ENCODE measurements around the gene REPIN1. TPM values are rescaled to one million over a fixed set of nuclear protein-coding genes. Genes with fewer than 3 reads are reported as not detected.
A peak's percentile ranks its signal among the peaks of the same experiment; 100 is the strongest.

Gene REPIN1
- total RNA-seq, 1 experiment from 2014 or later = 106 TPM

DNA sequence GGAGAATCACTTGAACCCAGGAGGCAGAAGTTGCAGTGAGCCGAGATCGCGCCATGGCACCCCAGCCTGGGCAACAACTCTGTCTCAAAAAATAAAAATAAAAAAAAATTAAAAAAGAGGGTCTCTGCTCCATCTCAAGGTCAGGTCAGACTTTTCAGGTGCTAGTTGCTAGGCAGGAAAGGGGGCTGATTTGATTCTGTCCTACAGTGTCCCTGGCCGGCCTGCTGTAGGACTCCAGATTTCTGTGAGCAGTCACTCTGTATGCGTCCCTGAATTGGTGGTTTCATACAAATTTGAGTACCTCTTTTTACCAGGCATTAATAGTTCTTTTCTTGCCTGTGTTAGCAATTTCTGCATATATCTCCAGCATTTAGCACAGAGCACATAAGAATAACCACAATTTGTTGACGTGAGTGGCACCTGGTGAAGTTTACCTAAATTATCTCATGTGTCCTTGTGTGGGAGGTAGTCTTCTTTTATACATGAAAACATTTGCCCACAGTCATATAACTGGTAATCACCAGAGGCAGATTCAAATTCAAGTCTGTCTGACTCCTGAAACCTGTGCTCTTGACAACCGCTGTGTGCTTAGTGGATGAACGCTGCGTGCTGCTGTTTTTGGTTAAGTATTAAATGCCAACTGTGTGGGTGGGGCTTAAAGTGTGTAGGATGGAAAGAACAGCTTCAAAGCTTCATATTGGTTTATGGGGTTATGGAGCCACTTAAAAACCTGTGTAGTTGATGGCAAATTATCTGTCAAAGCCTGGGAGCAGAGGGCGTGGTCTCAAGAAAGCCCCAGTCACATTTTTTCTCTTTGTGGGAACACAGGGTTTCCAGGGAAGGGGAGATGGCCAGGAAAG is 7.3 kb downstream of the REPIN1 start:
- Histone ChIP-seq H3K27ac (ENCODE audit: insufficient read length, low read depth, low read length) (no peak overlapping the region), H2BK15ac (ENCODE audit: low read depth, low read length) (no peak overlapping the region), H2BK5ac (ENCODE audit: insufficient read length, low read length) (no peak overlapping the region), H3K4me2 (ENCODE audit: insufficient read depth, insufficient read length, low read length) (no peak overlapping the region), H3K9ac (ENCODE audit: extremely low read depth, insufficient read length, low read length) (no peak overlapping the region), H4K91ac (ENCODE audit: insufficient read length, low read depth, low read length) (no peak overlapping the region), H3T11ph (ENCODE audit: low read length) (no peak overlapping the region), H3K14ac (ENCODE audit: insufficient read depth, low read length) (no peak overlapping the region), H4K5ac (ENCODE audit: insufficient read length, low read depth, low read length) (no peak overlapping the region), H3K27me3 (ENCODE audit: insufficient read depth, low read length) (no peaks in the 10 kb centered on the region), H3K4me1 (ENCODE audit: insufficient read depth, low read length) (peaks cover 12% of the 10 kb centered on the region; the same call in 1 of the 2 replicates), H3K23ac (ENCODE audit: insufficient read length, low read depth, low read length) (no peak overlapping the region), H2BK20ac (ENCODE audit: low read depth, low read length, poor library complexity, severe bottlenecking) (no peak overlapping the region), H4K8ac (replicated peaks; ENCODE audit: insufficient read length, low read depth, low read length) (no peak overlapping the region), H3K79me1 (ENCODE audit: insufficient read depth, low read depth, low read length, poor library complexity, severe bottlenecking) (no peaks in the 10 kb centered on the region), H3K18ac (ENCODE audit: insufficient read length, low read depth, low read length) (no peak overlapping the region), H2BK120ac (ENCODE audit: low read depth, low read length, poor library complexity, severe bottlenecking) (no peak overlapping the region), H3K23me2 (ENCODE audit: insufficient read length, low read depth, low read length, poor library complexity, severe bottlenecking) (peaks cover 11% of the 10 kb centered on the region), H4K20me1 (ENCODE audit: control insufficient read depth, insufficient read depth, insufficient read length) (no peaks in the 10 kb centered on the region), H2BK12ac (ENCODE audit: insufficient read length, low read depth, low read length) (no peak overlapping the region), H3K9me3 (ENCODE audit: control insufficient read depth, low read depth, low read length) (no peaks in the 10 kb centered on the region), H3K56ac (ENCODE audit: insufficient read length, low read depth, low read length) (no peak overlapping the region), H2AK5ac (ENCODE audit: insufficient read length, low read length) (no peak overlapping the region), H3K4ac (ENCODE audit: low read depth, low read length) (no peak overlapping the region), H3K79me2 (ENCODE audit: insufficient read depth, low read length) (no peaks in the 10 kb centered on the region; the same call in 1 of the 2 replicates), H2AFZ (ENCODE audit: low read length) (no peak overlapping the region)
- Mint-ChIP-seq H3K9me3 (no peaks in the 10 kb centered on the region), H3K4me3 (peak overlapping the region in 1 of 2 experiments; percentile 33; a peak in 2 of 5 replicates), H3K36me3 (ENCODE audit: insufficient read depth in 1 of 3, low read depth in 3 of 3) (peaks cover 26 to 37% (median 32%) of the 10 kb centered on the region in 3 experiments; a peak in 6 of 7 replicates), H3K27me3 (ENCODE audit: low read depth) (no peaks in the 10 kb centered on the region), H3K27ac (peak overlapping the region in 2 of 3 experiments; percentile 58 to 70; a peak in 3 of 7 replicates), H3K4me1 (peaks cover 55 to 64% of the 10 kb centered on the region in 2 experiments)
- no peak for DNase-seq
- no CpG with 5 or more reads among the region's 10 CpGs for WGBS (ENCODE audit: extremely low coverage, insufficient read length, low lambda C conversion rate)
- TF ChIP-seq, protein P1, sequence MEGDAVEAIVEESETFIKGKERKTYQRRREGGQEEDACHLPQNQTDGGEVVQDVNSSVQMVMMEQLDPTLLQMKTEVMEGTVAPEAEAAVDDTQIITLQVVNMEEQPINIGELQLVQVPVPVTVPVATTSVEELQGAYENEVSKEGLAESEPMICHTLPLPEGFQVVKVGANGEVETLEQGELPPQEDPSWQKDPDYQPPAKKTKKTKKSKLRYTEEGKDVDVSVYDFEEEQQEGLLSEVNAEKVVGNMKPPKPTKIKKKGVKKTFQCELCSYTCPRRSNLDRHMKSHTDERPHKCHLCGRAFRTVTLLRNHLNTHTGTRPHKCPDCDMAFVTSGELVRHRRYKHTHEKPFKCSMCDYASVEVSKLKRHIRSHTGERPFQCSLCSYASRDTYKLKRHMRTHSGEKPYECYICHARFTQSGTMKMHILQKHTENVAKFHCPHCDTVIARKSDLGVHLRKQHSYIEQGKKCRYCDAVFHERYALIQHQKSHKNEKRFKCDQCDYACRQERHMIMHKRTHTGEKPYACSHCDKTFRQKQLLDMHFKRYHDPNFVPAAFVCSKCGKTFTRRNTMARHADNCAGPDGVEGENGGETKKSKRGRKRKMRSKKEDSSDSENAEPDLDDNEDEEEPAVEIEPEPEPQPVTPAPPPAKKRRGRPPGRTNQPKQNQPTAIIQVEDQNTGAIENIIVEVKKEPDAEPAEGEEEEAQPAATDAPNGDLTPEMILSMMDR (conservative IDR thresholded peaks at IDR 0.05) = no peak

Measured in H9 (cell line).